A172 (cell line): ENCODE results near the gene CKB. TPM values are rescaled to one million over a fixed set of nuclear protein-coding genes. Genes with fewer than 3 reads are reported as not detected.
"Not testable (repeated sequence)": the region's sequence is repeated elsewhere in the genome, so short reads cannot be mapped to it uniquely, and the experiment has no call there.

ENCODE experiments used
- DNase-seq: peaks from one replicate; pipeline ENCODE4 v3.0.0-alpha.2; 2015; ENCODE audit warnings: low spot score
- total RNA-seq: library from RNA; depleted of rRNA; stranded (reverse); fragments of >200 nt; shearing (Covaris generic); gene quantifications from 2 replicates; pipeline ENCODE4 v1.2.3, GENCODE V29; 2014

The CKB gene
- total RNA-seq, 1 experiment from 2014 or later: 13.2 TPM

GRCh38 chr14:103512180-103512579 lies 10.4 kb downstream of the CKB start:
- not testable (repeated sequence) for DNase-seq

- DNase-seq: no peak
Measured at GRCh38 chr14:103510724-103511693, 11.6 kb downstream of the CKB start.

- DNase-seq: no peak
Measured at GRCh38 chr14:103509864-103510723, 12.5 kb downstream of the CKB start.

- DNase-seq: no peak
Measured at GRCh38 chr14:103508521-103509329, 13.9 kb downstream of the CKB start.

- no peak for DNase-seq
Measured at GRCh38 chr14:103507751-103508150, 14.9 kb downstream of the CKB start.

GRCh38 chr14:103504991-103505565 lies 17.6 kb downstream of the CKB start:
- DNase-seq: no peak

- DNase-seq: no peak
Measured at GRCh38 chr14:103503296-103503695, 19.3 kb downstream of the CKB start.

GRCh38 chr14:103502877-103503276 lies 19.8 kb downstream of the CKB start:
- DNase-seq: no peak

- no peak for DNase-seq
Measured at GRCh38 chr14:103501921-103502669, 20.5 kb downstream of the CKB start.

- no peak for DNase-seq
Measured at GRCh38 chr14:103501041-103501870, 21.4 kb downstream of the CKB start.

GRCh38 chr14:103500148-103500990 lies 22.3 kb downstream of the CKB start:
- DNase-seq: peak; percentile 58

- DNase-seq: no peak
Measured at GRCh38 chr14:103499709-103500108, 22.9 kb downstream of the CKB start.

- DNase-seq: no peak
Measured at GRCh38 chr14:103496776-103497175, 25.9 kb downstream of the CKB start.

- DNase-seq: no peak
Measured at GRCh38 chr14:103495854-103496253, 26.8 kb downstream of the CKB start.

GRCh38 chr14:103492156-103492925 lies 30.3 kb downstream of the CKB start:
- no peak for DNase-seq

- DNase-seq: no peak
Measured at GRCh38 chr14:103491691-103492090, 30.9 kb downstream of the CKB start.

- no peak for DNase-seq
Measured at GRCh38 chr14:103489621-103490020, 33.0 kb downstream of the CKB start.

- DNase-seq: no peak
Measured at GRCh38 chr14:103488960-103489359, 33.7 kb downstream of the CKB start.
